KMS-11 (cell line): ENCODE results near the gene ABCB1.

Experiments used
- H2AFZ ChIP-seq: fragments of 200-600 bp; sonication (generic); 2 replicates; pipeline ENCODE4 v1.6.1; 2016; ENCODE audit warnings: antibody characterized with exemption, mixed run types, low read depth
- H3K27ac ChIP-seq: fragments of 200-600 bp; sonication (generic); 2 replicates; pipeline ENCODE4 v1.6.1; 2016; ENCODE audit warnings: mild to moderate bottlenecking, mixed run types
- H3K27me3 ChIP-seq: fragments of 200-600 bp; sonication (generic); 2 replicates; pipeline ENCODE4 v1.6.1; 2017; ENCODE audit warnings: mild to moderate bottlenecking, low read depth, mixed run types, moderate library complexity; ENCODE audit not compliant: insufficient read depth
- H3K36me3 ChIP-seq: fragments of 200-600 bp; sonication (generic); 2 replicates; pipeline ENCODE4 v1.6.1; 2017; ENCODE audit warnings: mild to moderate bottlenecking, mixed run types; ENCODE audit not compliant: insufficient read depth
- H3K4me1 ChIP-seq: fragments of 200-600 bp; sonication (generic); 2 replicates; pipeline ENCODE4 v1.6.1; 2016; ENCODE audit warnings: mild to moderate bottlenecking, low read depth, mixed run types; ENCODE audit not compliant: poor library complexity, severe bottlenecking
- H3K4me2 ChIP-seq: fragments of 200-600 bp; sonication (generic); 2 replicates; pipeline ENCODE4 v1.7.0; 2016; ENCODE audit warnings: mild to moderate bottlenecking, mixed run types
- H3K4me3 ChIP-seq: fragments of 200-600 bp; sonication (generic); IDR thresholded peaks from 2 replicates; pipeline ENCODE4 v1.6.1; 2017; ENCODE audit warnings: low read depth, low read length, mixed read lengths; ENCODE audit not compliant: insufficient read depth
- H3K79me2 ChIP-seq: fragments of 200-600 bp; sonication (generic); 2 replicates; pipeline ENCODE4 v1.6.1; 2016; ENCODE audit warnings: low read depth, mixed run types; ENCODE audit not compliant: insufficient read depth
- H3K9ac ChIP-seq: fragments of 200-600 bp; sonication (generic); 2 replicates; pipeline ENCODE4 v1.6.1; 2016; ENCODE audit warnings: mild to moderate bottlenecking, mixed run types
- H4K20me1 ChIP-seq: fragments of 200-600 bp; sonication (generic); 2 replicates; pipeline ENCODE4 v1.6.1; 2016; ENCODE audit warnings: mild to moderate bottlenecking, mixed run types; ENCODE audit not compliant: insufficient read depth
- CTCF ChIP-seq: fragments of 200-600 bp; sonication (generic); conservative IDR thresholded peaks from 2 replicates; pipeline ENCODE4 v1.6.1; 2017; ENCODE audit warnings: low read depth, mild to moderate bottlenecking, antibody characterized with exemption, low read length, moderate library complexity, mixed read lengths

ABCB1 gene

DNA sequence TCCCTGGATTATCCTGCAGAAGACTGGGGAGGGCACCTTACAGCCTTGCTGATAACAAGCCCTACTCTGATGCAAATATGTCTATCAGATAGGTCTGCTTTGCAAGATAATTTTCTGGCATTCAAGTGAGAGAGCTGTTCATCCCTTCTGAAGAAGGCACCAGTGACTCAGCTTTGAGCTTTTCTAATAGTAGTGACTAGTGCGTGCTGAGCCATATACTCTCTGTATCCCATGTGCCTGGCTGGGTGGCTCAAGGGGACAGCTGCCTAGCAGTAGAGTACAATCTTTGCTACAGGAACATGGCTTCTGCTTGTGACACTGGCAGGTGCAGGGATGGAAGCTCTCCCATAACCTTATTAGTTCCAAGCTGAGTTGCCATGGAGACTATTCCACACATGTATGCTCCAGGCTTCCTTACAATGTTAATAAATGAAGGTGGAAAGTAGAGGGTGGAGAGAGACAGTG, 90.2 kb downstream of the ABCB1 start:
- Histone ChIP-seq H3K4me3 (no peak overlapping the region), H3K36me3 (no peaks in the 10 kb centered on the region), H3K27ac (no peak overlapping the region), H3K27me3 (no peaks in the 10 kb centered on the region), H3K9ac (no peak overlapping the region), H3K4me1 (peaks cover 13% of the 10 kb centered on the region), H2AFZ (no peak overlapping the region), H4K20me1 (no peaks in the 10 kb centered on the region), H3K79me2 (no peaks in the 10 kb centered on the region), H3K4me2 (no peak overlapping the region)
- no peak for TF ChIP-seq CTCF

DNA sequence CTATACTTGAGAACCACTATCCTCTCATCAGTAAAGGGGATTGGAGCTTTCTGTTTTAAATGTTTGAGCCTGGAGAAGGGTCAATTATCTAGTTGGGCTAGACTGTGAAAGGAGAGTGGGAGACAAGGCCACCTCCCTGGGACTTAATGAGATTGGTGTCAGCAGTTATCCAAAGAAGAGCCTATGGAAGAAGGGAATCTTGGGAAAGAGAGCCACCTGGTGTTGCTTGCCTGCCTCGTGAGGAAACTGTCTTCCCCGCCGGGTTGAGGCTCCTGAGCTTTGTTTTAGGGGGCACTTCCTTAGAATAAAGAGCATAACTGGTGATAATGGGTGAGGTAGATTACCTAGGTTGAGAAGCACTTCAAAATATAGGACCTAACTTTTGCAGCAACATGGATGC, 93.2 kb downstream of the ABCB1 start:
- Histone ChIP-seq H3K4me1 (peaks cover 19% of the 10 kb centered on the region), H3K36me3 (no peaks in the 10 kb centered on the region), H3K27me3 (no peaks in the 10 kb centered on the region), H3K4me2 (no peak overlapping the region), H4K20me1 (no peaks in the 10 kb centered on the region), H3K79me2 (no peaks in the 10 kb centered on the region), H3K4me3 (no peak overlapping the region), H2AFZ (no peak overlapping the region), H3K9ac (no peak overlapping the region), H3K27ac (no peak overlapping the region)
- TF ChIP-seq CTCF: no peak

- H3K4me2 ChIP-seq: peak overlapping the region; percentile 48
- H3K27me3 ChIP-seq: no peaks in the 10 kb centered on the region
- peaks cover 19% of the 10 kb centered on the region for H3K4me1 ChIP-seq
- no peak overlapping the region for H3K4me3 ChIP-seq
- H3K36me3 ChIP-seq: no peaks in the 10 kb centered on the region
- no peak overlapping the region for H3K27ac ChIP-seq
- peak; percentile 74 for TF ChIP-seq CTCF
- no peak overlapping the region for H3K9ac ChIP-seq
- no peaks in the 10 kb centered on the region for H4K20me1 ChIP-seq
- H3K79me2 ChIP-seq: no peaks in the 10 kb centered on the region
- peak overlapping the region; percentile 29 for H2AFZ ChIP-seq
Observed at GRCh38 chr7:87506246-87507180, 94.2 kb downstream of the ABCB1 start.

- H3K4me3 ChIP-seq: no peak overlapping the region
- H3K27me3 ChIP-seq: no peaks in the 10 kb centered on the region
- TF ChIP-seq CTCF: no peak
- H2AFZ ChIP-seq: peak overlapping the region; percentile 29
- no peaks in the 10 kb centered on the region for H3K79me2 ChIP-seq
- H3K9ac ChIP-seq: no peak overlapping the region
- H4K20me1 ChIP-seq: no peaks in the 10 kb centered on the region
- H3K27ac ChIP-seq: no peak overlapping the region
- H3K4me2 ChIP-seq: peak overlapping the region; percentile 48
- H3K4me1 ChIP-seq: peaks cover 19% of the 10 kb centered on the region
- H3K36me3 ChIP-seq: no peaks in the 10 kb centered on the region
Observed at GRCh38 chr7:87505557-87506245, 95.0 kb downstream of the ABCB1 start.
